ENCODE data around the gene HIP1.
"Not testable (repeated sequence)": the region's sequence is repeated elsewhere in the genome, so short reads cannot be mapped to it uniquely, and the experiment has no call there.

Gene HIP1

GRCh38 chr7:75644589-75644988, 94.2 kb downstream of the HIP1 start:
- DNase-seq (ENCODE audit: low read depth in 2 of 2, low spot score in 1 of 2), result no peak

GRCh38 chr7:75642810-75643486, 95.8 kb downstream of the HIP1 start:
- DNase-seq (ENCODE audit: low read depth in 2 of 2, low spot score in 1 of 2), result peak in 1 of 2 donors; percentile 37

GRCh38 chr7:75640201-75640600, 98.5 kb downstream of the HIP1 start:
- no peak for DNase-seq (ENCODE audit: low read depth in 2 of 2, low spot score in 1 of 2)

- DNase-seq (ENCODE audit: low read depth in 2 of 2, low spot score in 1 of 2), result no peak
These were observed 98.9 kb downstream of the HIP1 start for GRCh38 chr7:75639886-75640190.

GRCh38 chr7:75639071-75639885, 99.5 kb downstream of the HIP1 start:
- DNase-seq (ENCODE audit: low read depth in 2 of 2, low spot score in 1 of 2), result no peak

- no peak for DNase-seq (ENCODE audit: low read depth in 2 of 2, low spot score in 1 of 2)
These were observed 100.1 kb downstream of the HIP1 start for GRCh38 chr7:75638594-75639070.

- DNase-seq (ENCODE audit: low read depth in 2 of 2, low spot score in 1 of 2), result no peak
These were observed 100.7 kb downstream of the HIP1 start for GRCh38 chr7:75637854-75638593.

- no peak for DNase-seq (ENCODE audit: low read depth in 2 of 2, low spot score in 1 of 2)
These were observed 103.7 kb downstream of the HIP1 start for GRCh38 chr7:75635036-75635435.

GRCh38 chr7:75632587-75632986, 106.2 kb downstream of the HIP1 start:
- DNase-seq (ENCODE audit: low read depth in 2 of 2, low spot score in 1 of 2), result not testable (repeated sequence)

GRCh38 chr7:75631711-75632110, 107.0 kb downstream of the HIP1 start:
- DNase-seq (ENCODE audit: low read depth in 2 of 2, low spot score in 1 of 2), result no peak

GRCh38 chr7:75630549-75630948, 108.2 kb downstream of the HIP1 start:
- DNase-seq (ENCODE audit: low read depth in 2 of 2, low spot score in 1 of 2), result no peak

- no peak for DNase-seq (ENCODE audit: low read depth in 2 of 2, low spot score in 1 of 2)
These were observed 109.7 kb downstream of the HIP1 start for GRCh38 chr7:75629044-75629443.

GRCh38 chr7:75628055-75628454, 110.7 kb downstream of the HIP1 start:
- DNase-seq (ENCODE audit: low read depth in 2 of 2, low spot score in 1 of 2), result no peak

- DNase-seq (ENCODE audit: low read depth in 2 of 2, low spot score in 1 of 2), result no peak
These were observed 111.8 kb downstream of the HIP1 start for GRCh38 chr7:75626954-75627353.

- DNase-seq (ENCODE audit: low read depth in 2 of 2, low spot score in 1 of 2), result no peak
These were observed 112.9 kb downstream of the HIP1 start for GRCh38 chr7:75625868-75626267.

- no peak for DNase-seq (ENCODE audit: low read depth in 2 of 2, low spot score in 1 of 2)
These were observed 114.5 kb downstream of the HIP1 start for GRCh38 chr7:75624134-75624832.

GRCh38 chr7:75623390-75624133, 115.2 kb downstream of the HIP1 start:
- no peak for DNase-seq (ENCODE audit: low read depth in 2 of 2, low spot score in 1 of 2)

- no peak for DNase-seq (ENCODE audit: low read depth in 2 of 2, low spot score in 1 of 2)
These were observed 117.6 kb downstream of the HIP1 start for GRCh38 chr7:75621124-75621523.

GRCh38 chr7:75619636-75620035, 119.1 kb downstream of the HIP1 start:
- DNase-seq (ENCODE audit: low read depth in 2 of 2, low spot score in 1 of 2), result no peak

GRCh38 chr7:75617634-75618234, 121.0 kb downstream of the HIP1 start:
- peak; percentile 2 to 25 for DNase-seq (ENCODE audit: low read depth in 2 of 2, low spot score in 1 of 2)

All from stimulated activated CD8-positive, alpha-beta memory T cell treated with anti-CD3 and anti-CD28 coated beads, Interleukin-4, amount 100 ng/mL, for 1 hour (primary cell).